ENCODE results near the gene GFRA1.

GRCh38 chr10:116083226-116083762 is 189.7 kb downstream of the GFRA1 start:
- TF ChIP-seq CTCF (IDR thresholded peaks at IDR 0.05) (no peak), EP300 (IDR thresholded peaks at IDR 0.05) (no peak), POLR2AphosphoS5 (IDR thresholded peaks at IDR 0.05) (no peak)
